ENCODE measurements around the gene MTMR1. TPM values are rescaled to one million over a fixed set of nuclear protein-coding genes. Genes with fewer than 3 reads are reported as not detected.

MTMR1 gene
- total RNA-seq, 4 donors from 2014 or later, result 17.6 to 28.4 (median 24.6) TPM

DNA sequence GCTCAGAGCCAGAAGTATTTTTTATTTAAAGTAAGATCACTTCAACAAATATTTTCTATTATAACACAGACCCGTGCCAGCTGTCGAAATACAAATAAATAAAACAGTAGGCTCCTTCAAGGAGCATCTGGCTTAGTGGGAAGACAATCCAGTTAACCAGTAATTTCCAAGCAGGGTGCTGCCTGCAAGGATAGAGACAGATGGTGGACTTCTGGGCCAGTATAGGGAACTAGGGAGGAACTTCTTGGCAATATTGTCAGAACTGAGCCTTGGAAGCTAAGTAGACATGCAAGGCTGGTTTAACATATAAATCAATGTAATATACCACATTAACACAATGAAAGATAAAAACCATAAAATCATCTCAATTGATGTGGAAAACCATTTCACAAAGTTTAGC lies 17.0 kb upstream of the MTMR1 start:
- intact Hi-C loops (cut with DNase I), result no loop called here
- Histone ChIP-seq H3K27me3 (no peaks in the 10 kb centered on the region), H3K27ac (no peak overlapping the region), H3K36me3 (no peaks in the 10 kb centered on the region), H3K4me3 (replicated peaks in 1 of 3) (no peak overlapping the region), H3K4me1 (no peaks in the 10 kb centered on the region), H3K9me3 (no peaks in the 10 kb centered on the region)
- DNase-seq, result no peak
- TF ChIP-seq, protein P1, sequence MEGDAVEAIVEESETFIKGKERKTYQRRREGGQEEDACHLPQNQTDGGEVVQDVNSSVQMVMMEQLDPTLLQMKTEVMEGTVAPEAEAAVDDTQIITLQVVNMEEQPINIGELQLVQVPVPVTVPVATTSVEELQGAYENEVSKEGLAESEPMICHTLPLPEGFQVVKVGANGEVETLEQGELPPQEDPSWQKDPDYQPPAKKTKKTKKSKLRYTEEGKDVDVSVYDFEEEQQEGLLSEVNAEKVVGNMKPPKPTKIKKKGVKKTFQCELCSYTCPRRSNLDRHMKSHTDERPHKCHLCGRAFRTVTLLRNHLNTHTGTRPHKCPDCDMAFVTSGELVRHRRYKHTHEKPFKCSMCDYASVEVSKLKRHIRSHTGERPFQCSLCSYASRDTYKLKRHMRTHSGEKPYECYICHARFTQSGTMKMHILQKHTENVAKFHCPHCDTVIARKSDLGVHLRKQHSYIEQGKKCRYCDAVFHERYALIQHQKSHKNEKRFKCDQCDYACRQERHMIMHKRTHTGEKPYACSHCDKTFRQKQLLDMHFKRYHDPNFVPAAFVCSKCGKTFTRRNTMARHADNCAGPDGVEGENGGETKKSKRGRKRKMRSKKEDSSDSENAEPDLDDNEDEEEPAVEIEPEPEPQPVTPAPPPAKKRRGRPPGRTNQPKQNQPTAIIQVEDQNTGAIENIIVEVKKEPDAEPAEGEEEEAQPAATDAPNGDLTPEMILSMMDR (IDR thresholded peaks at IDR 0.05), result no peak
- TF ChIP-seq POLR2A (IDR thresholded peaks at IDR 0.05), result no peak
- WGBS, 2 donors, result 66 to 72% methylated on average over 2 of the region's 2 CpGs

- Histone ChIP-seq H3K4me3 (replicated peaks in 1 of 3) (no peak overlapping the region), H3K27me3 (no peaks in the 10 kb centered on the region), H3K9me3 (no peaks in the 10 kb centered on the region), H3K4me1 (no peaks in the 10 kb centered on the region), H3K36me3 (no peaks in the 10 kb centered on the region), H3K27ac (no peak overlapping the region)
- intact Hi-C loops (cut with DNase I), result no loop called here
- 37 to 45% methylated on average over 7 of the region's 7 CpGs for WGBS, 2 donors
- no peak for TF ChIP-seq POLR2A (IDR thresholded peaks at IDR 0.05)
- TF ChIP-seq, protein P1 (IDR thresholded peaks at IDR 0.05), result peak in 4 of 6 experiments; percentile 40 to 57 (median 52)
- peak; percentile 31 to 43 for DNase-seq
Measured at GRCh38 chrX:150680974-150681373, 12.2 kb upstream of the MTMR1 start.

DNA sequence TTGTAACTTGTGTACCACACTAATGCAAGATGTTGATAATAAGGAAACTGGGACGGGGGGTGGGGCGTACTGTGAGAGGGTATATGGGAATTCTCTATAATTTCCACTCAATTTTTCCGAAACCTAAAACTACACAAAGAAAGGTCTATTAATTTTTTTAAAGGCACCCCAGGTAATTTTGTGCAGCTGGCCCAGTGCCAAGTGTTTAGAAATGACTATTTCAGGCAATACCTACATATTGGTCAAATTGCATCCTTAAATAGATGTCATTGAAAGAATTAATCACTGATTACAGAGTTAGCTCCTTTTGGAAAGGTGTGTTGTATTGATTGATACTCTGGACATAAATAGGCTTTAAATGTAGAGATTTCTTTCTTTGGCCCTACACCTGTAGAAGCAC lies 10.1 kb upstream of the MTMR1 start:
- no peaks in the 10 kb centered on the region for H3K27me3 ChIP-seq
- intact Hi-C loops (cut with DNase I), result no loop called here
- no peaks in the 10 kb centered on the region for H3K4me1 ChIP-seq
- TF ChIP-seq POLR2A (IDR thresholded peaks at IDR 0.05), result no peak
- TF ChIP-seq, protein P1 (IDR thresholded peaks at IDR 0.05), result no peak
- H3K27ac ChIP-seq, result no peak overlapping the region
- no peak for DNase-seq
- no peak overlapping the region for H3K4me3 ChIP-seq (replicated peaks in 1 of 3)
- WGBS, 2 donors, result 95 to 97% methylated on average over 3 of the region's 3 CpGs
- H3K36me3 ChIP-seq, result no peaks in the 10 kb centered on the region
- H3K9me3 ChIP-seq, result no peaks in the 10 kb centered on the region

GRCh38 chrX:150683536-150684146 lies 9.6 kb upstream of the MTMR1 start:
- no peaks in the 10 kb centered on the region for H3K4me1 ChIP-seq
- no peak overlapping the region for H3K27ac ChIP-seq
- H3K36me3 ChIP-seq, result no peaks in the 10 kb centered on the region
- no peak for DNase-seq
- no peaks in the 10 kb centered on the region for H3K9me3 ChIP-seq
- TF ChIP-seq, protein P1 (IDR thresholded peaks at IDR 0.05), result peak in 4 of 6 experiments; percentile 31 to 43 (median 40)
- no peak for TF ChIP-seq POLR2A (IDR thresholded peaks at IDR 0.05)
- intact Hi-C loops (cut with DNase I), result no loop called here
- H3K27me3 ChIP-seq, result no peaks in the 10 kb centered on the region
- H3K4me3 ChIP-seq (replicated peaks in 1 of 3), result no peak overlapping the region
- 56% methylated on average over 7 of the region's 7 CpGs for WGBS, 2 donors

DNA sequence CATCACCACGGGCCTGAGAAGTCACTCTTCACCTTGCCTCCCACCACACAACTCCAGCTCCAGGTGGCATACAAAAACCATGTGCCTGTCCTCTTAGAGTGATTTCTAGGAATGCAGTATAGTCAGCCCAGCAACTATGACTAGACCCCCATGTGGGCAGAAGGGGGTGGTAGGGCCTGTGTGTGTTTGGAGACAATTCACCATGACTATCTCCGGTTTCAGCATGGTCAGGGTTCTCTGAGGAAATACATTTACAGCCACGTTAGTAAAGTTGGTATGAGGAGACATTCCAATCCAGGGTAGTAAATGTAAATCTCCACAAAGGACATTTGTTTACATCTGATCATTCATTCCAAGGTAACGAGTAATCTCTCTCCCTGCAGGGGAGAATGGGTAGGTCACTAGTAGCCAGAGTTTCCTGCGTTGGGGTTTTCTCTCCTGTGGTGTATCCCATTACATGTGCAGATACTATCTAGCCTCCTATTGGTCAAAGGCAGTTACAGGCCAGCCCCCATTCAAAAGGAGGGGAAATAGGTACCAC lies 4.2 kb upstream of the MTMR1 start:
- no peaks in the 10 kb centered on the region for H3K36me3 ChIP-seq
- DNase-seq, result no peak
- no peak overlapping the region for H3K27ac ChIP-seq
- WGBS, 2 donors, result 71 to 78% methylated on average over 5 of the region's 5 CpGs
- no peak overlapping the region for H3K4me3 ChIP-seq (replicated peaks in 1 of 3)
- H3K4me1 ChIP-seq, result no peaks in the 10 kb centered on the region
- intact Hi-C loops (cut with DNase I), result no loop called here
- H3K27me3 ChIP-seq, result no peaks in the 10 kb centered on the region
- TF ChIP-seq, protein P1 (IDR thresholded peaks at IDR 0.05), result no peak
- no peak for TF ChIP-seq POLR2A (IDR thresholded peaks at IDR 0.05)
- H3K9me3 ChIP-seq, result no peaks in the 10 kb centered on the region
